OCI-LY7 (cell line): ENCODE results near the gene BZW2. TPM values are rescaled to one million over a fixed set of nuclear protein-coding genes. Genes with fewer than 3 reads are reported as not detected.

Experiments
- BruUV-seq: library from RNA; stranded (reverse); fragments of 400-500 nt; replicated peaks from 2 replicates; lab custom pipeline; 2021; lab: Mats Ljungman, UMichigan
- CTCF ChIA-PET: fragments of 300-600 bp; sonication (Branson Sonifier 250); formaldehyde crosslinking; loops from one replicate; lab custom pipeline; 2022; ENCODE audit warnings: antibody characterized with exemption; ENCODE audit not compliant: unreplicated experiment; lab: Charles Lee
- POLR2A ChIA-PET: fragments of 300-600 bp; sonication (Branson Sonifier 250); formaldehyde crosslinking; loops from one replicate; lab custom pipeline; 2022; ENCODE audit warnings: antibody characterized with exemption; lab: Charles Lee
- DNase-seq: peaks from one replicate; pipeline ENCODE4 v3.0.0-alpha.2; 2015; ENCODE audit warnings: low spot score
- H2AFZ ChIP-seq: fragments of 200-600 bp; sonication (generic), shearing (Covaris generic); 2 replicates; pipeline ENCODE4 v1.6.1; 2014; ENCODE audit warnings: mild to moderate bottlenecking, antibody characterized with exemption, low read length, moderate library complexity
- H3K27ac ChIP-seq: fragments of 200-600 bp; sonication (generic); 2 replicates; pipeline ENCODE4 v1.5.1; 2014; ENCODE audit warnings: mixed run types, low read depth, mild to moderate bottlenecking, moderate library complexity, low read length, inconsistent platforms; ENCODE audit not compliant: poor library complexity, severe bottlenecking
- H3K36me3 ChIP-seq: fragments of 200-600 bp; sonication (generic); 2 replicates; pipeline ENCODE4 v1.6.1; 2014; ENCODE audit warnings: mild to moderate bottlenecking, antibody characterized with exemption, low read length, moderate library complexity, mixed read lengths; ENCODE audit not compliant: insufficient read depth
- H3K4me1 ChIP-seq: fragments of 200-600 bp; sonication (generic); 2 replicates; pipeline ENCODE4 v1.5.1; 2014; ENCODE audit warnings: mild to moderate bottlenecking, low read length; ENCODE audit not compliant: insufficient read depth, poor library complexity, severe bottlenecking
- H3K4me2 ChIP-seq: fragments of 200-600 bp; sonication (generic); 2 replicates; pipeline ENCODE4 v1.6.1; 2014; ENCODE audit warnings: mild to moderate bottlenecking, low read length
- H3K4me3 ChIP-seq: fragments of 200-600 bp; sonication (generic); 2 replicates; pipeline ENCODE4 v1.5.1; 2014; ENCODE audit warnings: mild to moderate bottlenecking, low read depth, low read length; ENCODE audit not compliant: poor library complexity, severe bottlenecking
- H3K79me2 ChIP-seq: fragments of 200-600 bp; sonication (generic); 2 replicates; pipeline ENCODE4 v1.6.1; 2016; ENCODE audit warnings: low read depth, mild to moderate bottlenecking, low read length, moderate library complexity, mixed read lengths; ENCODE audit not compliant: insufficient read depth
- H3K9me2 ChIP-seq: fragments of 200-600 bp; sonication (generic); 2 replicates; pipeline ENCODE4 v1.6.1; 2016; ENCODE audit warnings: mild to moderate bottlenecking, low read length, mixed read lengths; ENCODE audit not compliant: insufficient read depth
- H3K9me3 ChIP-seq: fragments of 200-600 bp; sonication (generic); 2 replicates; pipeline ENCODE4 v1.6.1; 2014; ENCODE audit warnings: mild to moderate bottlenecking, mixed run types, low read length, mixed read lengths
- H4K20me1 ChIP-seq: fragments of 200-600 bp; sonication (generic); 2 replicates; pipeline ENCODE4 v1.6.1; 2014; ENCODE audit warnings: mild to moderate bottlenecking, antibody characterized with exemption, low read length, moderate library complexity, mixed read lengths; ENCODE audit not compliant: insufficient read depth
- CTCF ChIP-seq: fragments of 200-600 bp; sonication (generic); conservative IDR thresholded peaks from 2 replicates; pipeline ENCODE4 v1.5.1; 2014; ENCODE audit warnings: mild to moderate bottlenecking, antibody characterized with exemption, low read length, moderate library complexity, mixed read lengths
- EZH2phosphoT487 ChIP-seq: fragments of 200-600 bp; sonication (generic); IDR thresholded peaks from 2 replicates; pipeline ENCODE4 v1.6.1; 2018; ENCODE audit warnings: low read depth, borderline replicate concordance, mild to moderate bottlenecking, mixed run types, antibody characterized with exemption, low read length, moderate library complexity, mixed read lengths
- intact Hi-C: fragments of 100-400 bp; cut with micrococcal nuclease; formaldehyde crosslinking; loops from one replicate; pipeline ENCODE4 v1.10.0; 2022; ENCODE audit not compliant: unreplicated experiment
- total RNA-seq, 2 experiments: library from RNA; depleted of rRNA in 1 of 2; stranded (reverse); fragments of >200 nt in 1 of 2; shearing (Covaris generic) in 1 of 2; gene quantifications; 2 replicates each; pipeline ENCODE4 v1.2.3, GENCODE V29; 2014 to 2022

The BZW2 gene
- total RNA-seq, 2 experiments from 2014 or later = 66.8 to 75.2 TPM

- no TSS peak for BruUV-seq
- POLR2A ChIA-PET = interaction anchor here (0.6 to 1.4 kb wide), 4 partner anchors 15 to 425 kb away, joined by 3 to 6 read pairs (median 4); no protein-coding TSS in a partner anchor
- H3K27ac ChIP-seq = no peak overlapping the region
Observed at GRCh38 chr7:16754856-16755317, 108.9 kb downstream of the BZW2 start.

GRCh38 chr7:16755397-16755796 lies 109.4 kb downstream of the BZW2 start:
- no peaks in the 10 kb centered on the region for H4K20me1 ChIP-seq
- peaks cover 31% of the 10 kb centered on the region for H3K4me1 ChIP-seq
- H2AFZ ChIP-seq = no peak overlapping the region; the same call in 1 of the 2 replicates
- TF ChIP-seq EZH2phosphoT487 = no peak
- no peak for TF ChIP-seq CTCF
- TSS peak; percentile 80 for BruUV-seq
- no peaks in the 10 kb centered on the region for H3K36me3 ChIP-seq
- ChIA-PET POLR2A (interaction anchor here (0.6 to 0.7 kb wide), 2 partner anchors 175 to 426 kb away, joined by 3 read pairs; no protein-coding TSS in a partner anchor), CTCF (no interaction called here)
- no peaks in the 10 kb centered on the region for H3K9me2 ChIP-seq
- 0 out of 2 replicates have a peak, but pooled peaks cover 4% of the 10 kb centered on the region for H3K79me2 ChIP-seq
- H3K4me3 ChIP-seq = peak overlapping the region; percentile 93
- peak overlapping the region; percentile 82 for H3K4me2 ChIP-seq
- intact Hi-C loops = no loop called here
- no peak overlapping the region for H3K27ac ChIP-seq
- 0 out of 2 replicates have a peak, but pooled peaks cover 8% of the 10 kb centered on the region for H3K9me3 ChIP-seq
- no peak for DNase-seq

More at GRCh38 chr7:16754856-16755317, 108.9 kb downstream of the BZW2 start:
- Histone ChIP-seq H3K4me3 (peak overlapping the region; percentile 93), H2AFZ (peak overlapping the region; percentile 73; the same call in 1 of the 2 replicates), H4K20me1 (no peaks in the 10 kb centered on the region), H3K9me2 (no peaks in the 10 kb centered on the region), H3K36me3 (no peaks in the 10 kb centered on the region), H3K9me3 (0 out of 2 replicates have a peak, but pooled peaks cover 8% of the 10 kb centered on the region), H3K4me2 (peak overlapping the region; percentile 82), H3K79me2 (0 out of 2 replicates have a peak, but pooled peaks cover 4% of the 10 kb centered on the region), H3K4me1 (peaks cover 31% of the 10 kb centered on the region)
- intact Hi-C loops = loop anchor here (5.0 kb wide), 1 partner anchor 108 kb away; the partner anchor contains the start of genes ANKMY2 and BZW2
- no peak for DNase-seq
- CTCF ChIA-PET = no interaction called here
- TF ChIP-seq EZH2phosphoT487 = no peak
- no peak for TF ChIP-seq CTCF

Other genes with a start within 250 kb of the BZW2 start
- not detected in 2 replicates for gene CRPPA, start 224.6 kb upstream of the BZW2 start, total RNA-seq (2014; rRNA removed; shearing (Covaris generic))
- gene CRPPA, start 224.6 kb upstream of the BZW2 start, total RNA-seq (2022) = not detected in 2 replicates
- not detected in 2 replicates for gene SOSTDC1, start 180.4 kb upstream of the BZW2 start, total RNA-seq (2014; rRNA removed; shearing (Covaris generic))
- gene SOSTDC1, start 180.4 kb upstream of the BZW2 start, total RNA-seq (2022) = not detected in 2 replicates
- gene LRRC72, start 119.4 kb upstream of the BZW2 start, total RNA-seq (2014; rRNA removed; shearing (Covaris generic)) = not detected in 2 replicates
- gene LRRC72, start 119.4 kb upstream of the BZW2 start, total RNA-seq (2022) = not detected in 2 replicates
- gene ANKMY2, start 427 bp upstream of the BZW2 start, total RNA-seq (2014; rRNA removed; shearing (Covaris generic)) = 10.3 and 11.9 TPM in 2 replicates
- 13.0 and 15.2 TPM in 2 replicates for gene ANKMY2, start 427 bp upstream of the BZW2 start, total RNA-seq (2022)
- gene TSPAN13, start 107.6 kb downstream of the BZW2 start, total RNA-seq (2014; rRNA removed; shearing (Covaris generic)) = 4.5 and 5.0 TPM in 2 replicates
- 12.2 and 14.1 TPM in 2 replicates for gene TSPAN13, start 107.6 kb downstream of the BZW2 start, total RNA-seq (2022)
- not detected in 2 replicates for gene AGR2, start 158.8 kb downstream of the BZW2 start, total RNA-seq (2014; rRNA removed; shearing (Covaris generic))
- gene AGR2, start 158.8 kb downstream of the BZW2 start, total RNA-seq (2022) = not detected in 2 replicates
- gene AGR3, start 235.8 kb downstream of the BZW2 start, total RNA-seq (2014; rRNA removed; shearing (Covaris generic)) = not detected in 2 replicates
- not detected in 2 replicates for gene AGR3, start 235.8 kb downstream of the BZW2 start, total RNA-seq (2022)